NOMO-1 treated with DMSO at 0.1 percent for 48 hours (cell line): ENCODE data around the gene MT1A.

Experiments
- DNase-seq: peaks from one replicate; lab custom pipeline; 2025; ENCODE audit not compliant: unreplicated experiment; lab: John Stamatoyannopoulos, UW

MT1A gene

GRCh38 chr16:56675685-56676210, 37.3 kb downstream of the MT1A start:
- DNase-seq: no peak

- no peak for DNase-seq
Measured at GRCh38 chr16:56677474-56677873, 39.0 kb downstream of the MT1A start.

GRCh38 chr16:56679078-56679730, 40.7 kb downstream of the MT1A start:
- no peak for DNase-seq

DNA sequence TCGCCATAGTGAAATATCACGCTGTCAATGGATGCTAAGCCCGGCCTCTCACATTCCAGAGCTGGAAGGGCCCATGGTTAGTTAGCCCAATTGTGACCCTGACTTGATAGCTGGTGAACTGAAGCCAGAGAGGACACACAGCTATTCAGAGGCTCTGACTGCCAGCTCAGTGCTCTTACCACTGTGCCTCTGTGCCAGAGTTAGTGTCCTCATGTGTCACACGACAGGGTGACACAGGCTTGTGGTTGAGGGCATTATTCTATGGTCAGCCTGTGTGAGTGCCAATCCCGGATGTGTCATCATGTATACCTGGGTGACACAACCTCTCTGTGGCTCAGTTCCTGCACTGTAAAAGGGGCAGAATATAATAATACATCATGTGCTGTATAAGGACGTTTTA, 41.4 kb downstream of the MT1A start:
- peak; percentile 48 for DNase-seq

DNA sequence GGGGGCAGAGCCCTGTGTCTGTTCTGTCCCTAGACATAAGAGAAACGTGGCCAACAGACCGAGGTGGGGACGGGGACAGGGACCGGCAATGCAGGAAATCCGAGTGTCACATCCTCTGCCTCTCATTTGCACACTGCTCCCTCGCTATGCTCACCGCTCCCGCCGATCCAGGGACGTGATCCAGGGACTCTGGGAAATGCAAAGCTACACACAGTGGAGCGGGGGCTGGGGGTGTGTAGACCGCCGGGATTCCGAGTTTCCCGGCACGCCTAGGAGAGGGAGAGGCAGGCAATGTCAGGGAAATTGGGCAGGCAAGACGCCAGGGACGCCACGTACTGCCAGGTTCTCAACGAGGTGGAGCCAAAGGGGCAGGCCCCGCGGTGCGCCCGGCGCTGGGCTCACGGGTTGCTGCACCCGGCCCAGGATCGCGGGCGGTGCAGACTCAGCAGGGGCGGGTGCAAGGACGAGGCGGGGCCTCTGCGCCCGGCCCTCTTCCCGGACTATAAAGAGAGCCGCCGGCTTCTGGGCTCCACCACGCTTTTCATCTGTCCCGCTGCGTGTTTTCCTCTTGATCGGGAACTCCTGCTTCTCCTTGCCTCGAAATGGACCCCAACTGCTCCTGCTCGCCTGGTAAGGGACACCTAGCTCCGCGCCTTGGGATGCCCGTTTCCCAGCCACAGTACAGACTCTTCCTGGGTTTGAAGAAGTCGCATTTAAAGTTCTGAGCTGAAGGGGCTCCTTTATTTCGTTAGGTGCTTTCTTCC, 43.7 kb downstream of the MT1A start, which contains the start of gene MT1X:
Gene MT1X, plus strand, starts transcription at position 532 of the 764 bp plus-strand sequence. Its CDS starts 71 bp downstream, at position 603.
- peak; percentile 86 for DNase-seq

- peak; percentile 19 for DNase-seq
Measured at GRCh38 chr16:56682703-56683397, 44.4 kb downstream of the MT1A start.

- DNase-seq: no peak
Measured at GRCh38 chr16:56683424-56684172, 45.1 kb downstream of the MT1A start.

GRCh38 chr16:56684256-56684925, 45.9 kb downstream of the MT1A start:
- no peak for DNase-seq

GRCh38 chr16:56684926-56685590, 46.6 kb downstream of the MT1A start:
- DNase-seq: no peak

- DNase-seq: no peak
Measured at GRCh38 chr16:56686758-56687157, 48.3 kb downstream of the MT1A start.

GRCh38 chr16:56688762-56689161, 50.3 kb downstream of the MT1A start:
- DNase-seq: no peak

DNA sequence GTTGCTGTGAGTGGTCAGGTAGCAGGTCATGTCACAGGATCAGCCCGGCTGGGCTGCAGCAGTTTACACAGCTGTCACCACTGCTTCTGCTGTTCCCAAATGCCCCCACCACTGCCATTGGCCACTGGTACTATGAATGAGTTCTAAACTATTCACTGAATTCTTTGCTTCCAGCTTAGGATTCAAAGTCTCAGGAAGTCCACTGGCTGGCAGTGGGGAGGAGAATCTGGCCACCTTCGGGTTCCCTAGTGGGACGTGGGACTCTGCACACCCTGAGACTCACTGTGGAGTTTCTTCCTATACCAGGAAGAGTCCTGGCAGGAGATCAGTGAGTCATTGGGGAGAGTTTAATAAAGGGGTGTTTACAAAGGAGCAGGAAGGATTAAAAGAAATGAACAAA, 50.7 kb downstream of the MT1A start:
- DNase-seq: no peak
